ENCODE results near the gene KRT5.

DNA sequence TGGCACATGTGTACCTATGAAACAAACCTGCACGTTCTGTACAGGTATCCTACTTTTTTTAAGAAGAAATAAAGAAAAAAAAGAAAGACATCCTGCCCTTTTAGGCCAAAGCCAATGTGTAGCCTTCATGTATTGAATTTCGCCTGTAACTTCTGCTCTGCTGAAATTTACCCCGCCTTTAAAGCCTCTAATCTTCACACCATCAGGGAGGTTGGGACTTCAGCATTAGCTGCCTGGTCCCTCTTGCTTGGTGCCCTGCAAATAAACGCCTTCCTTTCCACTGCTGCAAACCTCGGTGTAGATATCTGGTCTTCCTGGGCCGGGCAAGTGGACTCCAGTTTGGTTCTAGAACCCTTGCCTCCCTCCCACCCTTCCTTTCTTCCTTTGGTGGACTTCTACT, 35.4 kb upstream of the KRT5 start:
- TF ChIP-seq CTCF (IDR thresholded peaks at IDR 0.05 in 8 of 11, conservative IDR thresholded peaks at IDR 0.05 in 3 of 11): no peak
- no peak for TF ChIP-seq POLR2A (IDR thresholded peaks at IDR 0.05)

Data from spleen (tissue), 7 donors.